Stomach (tissue), 9 donors: Measurements from ENCODE around the gene C10orf90. TPM values are rescaled to one million over a fixed set of nuclear protein-coding genes. Genes with fewer than 3 reads are reported as not detected.

ENCODE experiments used
- DNase-seq, 2 donors: peaks; one replicate each; pipeline versions ENCODE4 v3.0.0 to v3.0.0-alpha.2; 2013 to 2019
- H3K27ac ChIP-seq, 5 donors: fragments of 200-600 bp in 4 of 5; sonication (generic) in 4 of 5; one replicate each; pipeline ENCODE4 v1.5.1; 2013 to 2019; ENCODE audit warnings: mild to moderate bottlenecking in 1 of 5, moderate library complexity in 1 of 5
- H3K27me3 ChIP-seq, 3 donors: fragments of 200-600 bp; sonication (generic); one replicate each; pipeline ENCODE4 v1.5.1; 2017 to 2019; ENCODE audit warnings: mixed run types in 1 of 3
- H3K36me3 ChIP-seq, 4 donors: fragments of 200-600 bp; sonication (generic); 1 replicate in 3 of 4; 2 replicates in 1 of 4; pipeline ENCODE4 v1.5.1; 2016 to 2019
- H3K4me1 ChIP-seq, 4 donors: fragments of 200-600 bp; sonication (generic); one replicate each; pipeline ENCODE4 v1.5.1; 2016 to 2019
- H3K4me3 ChIP-seq, 4 donors: fragments of 200-600 bp; sonication (generic) in 3 of 4; one replicate each; pipeline ENCODE4 v1.5.1; 2016 to 2019; ENCODE audit warnings: mild to moderate bottlenecking in 1 of 4
- H3K9me3 ChIP-seq, 4 donors: fragments of 200-600 bp; sonication (generic); one replicate each; pipeline ENCODE4 v1.5.1; 2016 to 2019
- CTCF ChIP-seq, 7 experiments: fragments of 450-650 bp in 4 of 7; fragments of 200-600 bp in 3 of 7; sonication (generic) in 3 of 7; IDR thresholded peaks; one replicate each; pipeline ENCODE4 v1.5.1; 2016 to 2019; ENCODE audit warnings: antibody characterized with exemption in 7 of 7, control low read depth in 2 of 7, mild to moderate bottlenecking in 1 of 7
- EP300 ChIP-seq: sonication (generic); formaldehyde crosslinking; IDR thresholded peaks from one replicate; pipeline ENCODE4 v1.6.1; 2017; ENCODE audit warnings: antibody characterized with exemption
- POLR2A ChIP-seq, 4 donors: fragments of 450-650 bp; IDR thresholded peaks; one replicate each; pipeline ENCODE4 v1.6.1; 2016; ENCODE audit warnings: antibody characterized with exemption in 4 of 4, control low read depth in 2 of 4, mild to moderate bottlenecking in 1 of 4, moderate library complexity in 1 of 4
- POLR2AphosphoS5 ChIP-seq, 3 donors: sonication (generic); formaldehyde crosslinking; IDR thresholded peaks; one replicate each; pipeline ENCODE4 v1.6.1; 2016; ENCODE audit warnings: antibody characterized with exemption in 3 of 3
- WGBS, 5 donors: extraction: QIAGEN DNeasy Blood & Tissue Kit in 3 of 5; methylation state at CpG; one replicate each; pipeline versions ENCODE4 v1.1.5 to v1.1.7; 2013 to 2018; 5-methylcytosine and 5-hydroxymethylcytosine counted together
- intact Hi-C: fragments of 100-400 bp; cut with DNase I; formaldehyde crosslinking; loops from one replicate; pipeline ENCODE4 v1.15.1; 2023; ENCODE audit warnings: low total_unique reads
- polyA plus RNA-seq, 3 donors: library from polyadenylated mRNA; stranded (reverse); fragments of 200-250 nt; gene quantifications; one replicate each; pipeline ENCODE4 v1.2.3, GENCODE V29; 2013
- total RNA-seq, 5 donors: library from RNA; depleted of rRNA; stranded (reverse); fragments of >200 nt; gene quantifications; one replicate each; pipeline versions ENCODE4 v1.1.0 to v1.2.3, GENCODE V29; 2014 to 2016
- donor health status: healthy with polysubstance abuse.
- donor health status: Bipolar disorder and iron deficiency.
- donor health status: healthy.

The C10orf90 gene
- total and polyA plus RNA-seq, 8 donors: not detected

- no peak overlapping the region for H3K27ac ChIP-seq
Measured at GRCh38 chr10:126650161-126650560, 20.3 kb downstream of the C10orf90 start.

GRCh38 chr10:126647116-126647515 is 23.4 kb downstream of the C10orf90 start:
- DNase-seq: no peak
- no peaks in the 10 kb centered on the region for H3K27me3 ChIP-seq
- H3K27ac ChIP-seq: no peak overlapping the region
- intact Hi-C loops: no loop called here
- no peaks in the 10 kb centered on the region for H3K9me3 ChIP-seq
- H3K4me1 ChIP-seq: no peaks in the 10 kb centered on the region
- no peak overlapping the region for H3K4me3 ChIP-seq
- TF ChIP-seq CTCF (IDR thresholded peaks at IDR 0.05) (no peak), POLR2A (IDR thresholded peaks at IDR 0.05) (no peak)
- WGBS, 5 donors: 81 to 87% (median 84%) methylated on average over 5 of the region's 5 CpGs
- no peaks in the 10 kb centered on the region for H3K36me3 ChIP-seq

More at GRCh38 chr10:126650161-126650560, 20.3 kb downstream of the C10orf90 start:
- Histone ChIP-seq H3K36me3 (no peaks in the 10 kb centered on the region), H3K27me3 (no peaks in the 10 kb centered on the region), H3K4me1 (no peaks in the 10 kb centered on the region), H3K9me3 (no peaks in the 10 kb centered on the region), H3K4me3 (no peak overlapping the region)
- 72 to 86% (median 80%) methylated on average over 7 of the region's 7 CpGs for WGBS, 5 donors
- intact Hi-C loops: no loop called here
- DNase-seq: no peak
- no peak for TF ChIP-seq CTCF (IDR thresholded peaks at IDR 0.05)
- TF ChIP-seq POLR2A (IDR thresholded peaks at IDR 0.05): no peak
- no peak for TF ChIP-seq EP300
- no peak for TF ChIP-seq POLR2AphosphoS5 (IDR thresholded peaks at IDR 0.05)

- no peak overlapping the region for H3K4me3 ChIP-seq
- H3K27me3 ChIP-seq: no peaks in the 10 kb centered on the region
- WGBS, 5 donors: 60 to 71% (median 69%) methylated on average over 4 of the region's 4 CpGs
- no peak overlapping the region for H3K27ac ChIP-seq
- DNase-seq: no peak
- TF ChIP-seq POLR2AphosphoS5 (IDR thresholded peaks at IDR 0.05) (no peak), POLR2A (IDR thresholded peaks at IDR 0.05) (no peak), EP300 (no peak), CTCF (IDR thresholded peaks at IDR 0.05) (no peak)
- H3K4me1 ChIP-seq: no peaks in the 10 kb centered on the region
- intact Hi-C loops: no loop called here
- H3K9me3 ChIP-seq: no peaks in the 10 kb centered on the region
- H3K36me3 ChIP-seq: no peaks in the 10 kb centered on the region
Measured at GRCh38 chr10:126646110-126646509, 24.4 kb downstream of the C10orf90 start.

- H3K27ac ChIP-seq: no peak overlapping the region
- TF ChIP-seq POLR2A (IDR thresholded peaks at IDR 0.05) (no peak), POLR2AphosphoS5 (IDR thresholded peaks at IDR 0.05) (no peak), EP300 (no peak), CTCF (IDR thresholded peaks at IDR 0.05) (no peak)
- H3K4me3 ChIP-seq: no peak overlapping the region
- no peaks in the 10 kb centered on the region for H3K9me3 ChIP-seq
- intact Hi-C loops: no loop called here
- H3K27me3 ChIP-seq: no peaks in the 10 kb centered on the region
- no peak for DNase-seq
- WGBS, 5 donors: 49 to 70% (median 57%) methylated on average over 3 of the region's 3 CpGs
- H3K4me1 ChIP-seq: no peaks in the 10 kb centered on the region
- H3K36me3 ChIP-seq: no peaks in the 10 kb centered on the region
Measured at GRCh38 chr10:126640401-126640800, 30.1 kb downstream of the C10orf90 start.
